ENCODE results near the gene UST. TPM values are rescaled to one million over a fixed set of nuclear protein-coding genes. Genes with fewer than 3 reads are reported as not detected.
"Not testable (repeated sequence)": the region's sequence is repeated elsewhere in the genome, so short reads cannot be mapped to it uniquely, and the experiment has no call there.

The UST gene
- total RNA-seq, 1 donor, result 13.0 TPM

DNA sequence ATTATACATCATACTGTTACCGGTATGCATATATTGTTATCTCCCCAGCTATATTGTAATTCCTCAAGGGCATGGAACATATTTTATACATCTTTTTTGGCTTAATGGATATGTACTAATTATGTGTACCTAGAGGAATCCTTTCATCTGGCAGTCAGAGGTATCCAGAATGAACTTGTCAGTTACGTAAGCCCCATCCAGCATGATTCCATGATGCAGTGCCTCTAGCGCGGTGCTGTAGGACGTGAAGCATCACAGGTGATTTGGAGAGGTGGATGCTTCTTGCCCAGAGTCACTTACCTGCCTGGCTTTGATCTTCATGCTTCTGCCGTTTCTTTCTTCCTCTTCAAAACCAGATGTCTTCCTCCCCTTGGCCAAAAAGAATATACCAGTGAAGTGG is 159.1 kb downstream of the UST start:
- no peak for TF ChIP-seq CTCF (IDR thresholded peaks at IDR 0.05; ENCODE audit: insufficient read depth, low read depth, low read length)
- no peak overlapping the region for H3K4me3 ChIP-seq (ENCODE audit: low read depth, low read length)
- DNase-seq (ENCODE audit: low read depth), result no peak

- no peak for DNase-seq (ENCODE audit: low read depth)
- H3K4me3 ChIP-seq (ENCODE audit: low read depth, low read length), result no peak overlapping the region
- TF ChIP-seq CTCF (IDR thresholded peaks at IDR 0.05; ENCODE audit: insufficient read depth, low read depth, low read length), result no peak
Measured at GRCh38 chr6:148906386-148906785, 159.6 kb downstream of the UST start.

GRCh38 chr6:148907573-148907972 is 160.7 kb downstream of the UST start:
- no peak for DNase-seq (ENCODE audit: low read depth)
- TF ChIP-seq CTCF (IDR thresholded peaks at IDR 0.05; ENCODE audit: insufficient read depth, low read depth, low read length), result no peak
- H3K4me3 ChIP-seq (ENCODE audit: low read depth, low read length), result no peak overlapping the region

- H3K4me3 ChIP-seq (ENCODE audit: low read depth, low read length), result no peak overlapping the region
- TF ChIP-seq CTCF (IDR thresholded peaks at IDR 0.05; ENCODE audit: insufficient read depth, low read depth, low read length), result no peak
- no peak for DNase-seq (ENCODE audit: low read depth)
Measured at GRCh38 chr6:148912252-148912651, 165.4 kb downstream of the UST start.

DNA sequence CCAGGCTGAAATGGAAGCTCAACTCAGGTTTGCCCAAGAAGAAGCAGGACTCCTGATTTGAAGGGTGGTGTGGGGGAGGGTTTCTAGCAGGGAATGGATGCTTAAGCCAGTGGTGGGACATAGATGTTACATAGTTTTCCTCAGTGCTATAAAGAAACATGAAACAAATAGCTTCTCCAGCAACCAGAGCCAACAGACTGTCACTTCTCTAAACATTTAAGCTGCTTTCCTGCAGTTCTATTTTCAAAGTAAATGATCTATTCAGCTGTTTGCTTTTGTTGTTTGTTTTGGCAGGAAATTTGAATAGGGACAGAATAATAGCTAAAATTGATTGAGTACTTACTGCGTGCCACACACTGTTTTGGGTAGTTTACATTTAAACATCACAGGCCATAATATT is 169.0 kb downstream of the UST start:
- no peak overlapping the region for H3K4me3 ChIP-seq (ENCODE audit: low read depth, low read length)
- TF ChIP-seq CTCF (IDR thresholded peaks at IDR 0.05; ENCODE audit: insufficient read depth, low read depth, low read length), result no peak
- DNase-seq (ENCODE audit: low read depth), result no peak

- not testable (repeated sequence) for H3K4me3 ChIP-seq (ENCODE audit: low read depth, low read length); DNase-seq (ENCODE audit: low read depth)
Measured at GRCh38 chr6:148916485-148916884, 169.7 kb downstream of the UST start.

- DNase-seq (ENCODE audit: low read depth), result no peak
- no peak for TF ChIP-seq CTCF (IDR thresholded peaks at IDR 0.05; ENCODE audit: insufficient read depth, low read depth, low read length)
- H3K4me3 ChIP-seq (ENCODE audit: low read depth, low read length), result no peak overlapping the region
Measured at GRCh38 chr6:148924226-148925012, 177.6 kb downstream of the UST start.
